Suprapubic skin (tissue), 3 donors: ENCODE data around the gene FOXJ3.

Experiments used
- POLR2A ChIP-seq, 2 donors: fragments of 450-650 bp; IDR thresholded peaks; one replicate each; pipeline ENCODE4 v1.6.1; 2017; ENCODE audit warnings: antibody characterized with exemption in 2 of 2, mild to moderate bottlenecking in 2 of 2, moderate library complexity in 2 of 2
- TF ChIP-seq, protein P1 (sequence below), 2 donors: fragments of 200-600 bp in 1 of 2; fragments of 450-650 bp in 1 of 2; sonication (generic) in 1 of 2; IDR thresholded peaks; one replicate each; pipeline ENCODE4 v1.5.1; 2016 to 2019; ENCODE audit warnings: antibody characterized with exemption in 2 of 2, mild to moderate bottlenecking in 1 of 2, moderate library complexity in 1 of 2

DNA sequence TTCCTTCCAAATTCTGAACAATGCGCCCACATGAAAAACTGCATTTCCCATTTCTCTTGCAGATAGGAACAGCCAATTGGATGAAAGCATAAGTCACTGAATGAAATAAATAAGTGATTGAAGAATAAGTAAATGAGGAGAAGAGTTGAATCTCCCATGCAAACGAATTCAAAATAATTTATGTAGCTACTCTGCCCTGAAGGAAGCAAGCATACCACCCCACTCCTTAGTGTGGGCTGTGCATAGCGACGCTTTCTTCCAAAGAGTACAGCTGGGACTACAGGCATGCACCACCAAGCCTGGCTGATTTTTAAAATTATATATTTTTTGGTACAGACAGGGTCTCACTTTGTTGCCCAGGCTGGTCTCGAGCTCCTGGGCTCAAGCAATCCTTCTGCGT lies 29.1 kb upstream of the FOXJ3 start:
- TF ChIP-seq, protein P1, sequence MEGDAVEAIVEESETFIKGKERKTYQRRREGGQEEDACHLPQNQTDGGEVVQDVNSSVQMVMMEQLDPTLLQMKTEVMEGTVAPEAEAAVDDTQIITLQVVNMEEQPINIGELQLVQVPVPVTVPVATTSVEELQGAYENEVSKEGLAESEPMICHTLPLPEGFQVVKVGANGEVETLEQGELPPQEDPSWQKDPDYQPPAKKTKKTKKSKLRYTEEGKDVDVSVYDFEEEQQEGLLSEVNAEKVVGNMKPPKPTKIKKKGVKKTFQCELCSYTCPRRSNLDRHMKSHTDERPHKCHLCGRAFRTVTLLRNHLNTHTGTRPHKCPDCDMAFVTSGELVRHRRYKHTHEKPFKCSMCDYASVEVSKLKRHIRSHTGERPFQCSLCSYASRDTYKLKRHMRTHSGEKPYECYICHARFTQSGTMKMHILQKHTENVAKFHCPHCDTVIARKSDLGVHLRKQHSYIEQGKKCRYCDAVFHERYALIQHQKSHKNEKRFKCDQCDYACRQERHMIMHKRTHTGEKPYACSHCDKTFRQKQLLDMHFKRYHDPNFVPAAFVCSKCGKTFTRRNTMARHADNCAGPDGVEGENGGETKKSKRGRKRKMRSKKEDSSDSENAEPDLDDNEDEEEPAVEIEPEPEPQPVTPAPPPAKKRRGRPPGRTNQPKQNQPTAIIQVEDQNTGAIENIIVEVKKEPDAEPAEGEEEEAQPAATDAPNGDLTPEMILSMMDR (IDR thresholded peaks at IDR 0.05), result no peak
- no peak for TF ChIP-seq POLR2A (IDR thresholded peaks at IDR 0.05)
